Transverse colon (tissue), 4 donors: Measurements from ENCODE around the gene EGFR. TPM values are rescaled to one million over a fixed set of nuclear protein-coding genes. Genes with fewer than 3 reads are reported as not detected.

Source experiments
- DNase-seq: peaks from one replicate; pipeline ENCODE4 v3.0.0-alpha.2; 2019
- H3K27ac ChIP-seq, 4 donors: fragments of 200-600 bp; sonication (generic); 2 replicates each; pipeline ENCODE4 v1.5.1; 2016 to 2018; ENCODE audit warnings: inconsistent platforms in 4 of 4
- H3K27me3 ChIP-seq: fragments of 200-600 bp; sonication (generic); 2 replicates; pipeline ENCODE4 v1.5.1; 2017; ENCODE audit warnings: inconsistent platforms
- H3K36me3 ChIP-seq, 4 donors: fragments of 200-600 bp; sonication (generic); 2 replicates each; pipeline ENCODE4 v1.5.1; 2017 to 2019; ENCODE audit warnings: inconsistent platforms in 4 of 4
- H3K4me1 ChIP-seq, 4 donors: fragments of 200-600 bp; sonication (generic); 2 replicates each; pipeline ENCODE4 v1.5.1; 2017 to 2020; ENCODE audit warnings: inconsistent platforms in 4 of 4
- H3K4me3 ChIP-seq, 4 donors: fragments of 200-600 bp; sonication (generic); 1 replicate in 1 of 4; 2 replicates in 3 of 4; pipeline versions ENCODE4 v1.5.1 to v1.6.1; 2017 to 2019; ENCODE audit warnings: inconsistent platforms in 4 of 4
- H3K9me3 ChIP-seq, 2 donors: fragments of 200-600 bp; sonication (generic); 2 replicates each; pipeline ENCODE4 v1.5.1; 2017 to 2019; ENCODE audit warnings: inconsistent platforms in 2 of 2
- EP300 ChIP-seq: sonication (generic); formaldehyde crosslinking; IDR thresholded peaks from one replicate; pipeline ENCODE4 v1.6.1; 2017; ENCODE audit warnings: antibody characterized with exemption, low read depth
- POLR2A ChIP-seq: fragments of 450-650 bp; IDR thresholded peaks from one replicate; pipeline ENCODE4 v1.6.1; 2016; ENCODE audit warnings: antibody characterized with exemption, mild to moderate bottlenecking, moderate library complexity
- POLR2AphosphoS5 ChIP-seq, 3 donors: sonication (generic); formaldehyde crosslinking; IDR thresholded peaks; one replicate each; pipeline ENCODE4 v1.6.1; 2016; ENCODE audit warnings: antibody characterized with exemption in 3 of 3
- WGBS, 2 donors: methylation state at CpG; one replicate each; pipeline ENCODE4 v1.1.5; 2018; ENCODE audit warnings: low coverage in 1 of 2; 5-methylcytosine and 5-hydroxymethylcytosine counted together
- in situ Hi-C, 4 donors: fragments of 200-750 bp; cut with MboI; loops; one replicate each; pipeline versions ENCODE4 v1.15.0 to v1.15.1; 2017; ENCODE audit warnings: low sequenced_read_pairs in 3 of 4, low pct_ligation_motif_present in 1 of 4, low pct_unique_long_range_greater_than_20kb in 1 of 4
- intact Hi-C: fragments of 100-400 bp; cut with DNase I; formaldehyde crosslinking; loops from one replicate; pipeline ENCODE4 v1.15.1; 2023; ENCODE audit warnings: low total_unique reads
- total RNA-seq, 4 donors: library from RNA; depleted of rRNA; stranded (reverse); fragments of >200 nt; gene quantifications; one replicate each; pipeline ENCODE4 v1.1.0, GENCODE V29; 2016
- TF ChIP-seq, protein P1 (sequence below), 5 experiments: fragments of 200-600 bp in 3 of 5; fragments of 450-650 bp in 2 of 5; sonication (generic) in 3 of 5; IDR thresholded peaks; 1 replicate in 2 of 5; 2 replicates in 3 of 5; pipeline ENCODE4 v1.5.1; 2016 to 2017; ENCODE audit warnings: antibody characterized with exemption in 5 of 5, inconsistent platforms in 3 of 5, mild to moderate bottlenecking in 2 of 5, moderate library complexity in 1 of 5

EGFR gene
- total RNA-seq, 4 donors from 2014 or later = 40.0 to 85.7 (median 72.9) TPM

DNA sequence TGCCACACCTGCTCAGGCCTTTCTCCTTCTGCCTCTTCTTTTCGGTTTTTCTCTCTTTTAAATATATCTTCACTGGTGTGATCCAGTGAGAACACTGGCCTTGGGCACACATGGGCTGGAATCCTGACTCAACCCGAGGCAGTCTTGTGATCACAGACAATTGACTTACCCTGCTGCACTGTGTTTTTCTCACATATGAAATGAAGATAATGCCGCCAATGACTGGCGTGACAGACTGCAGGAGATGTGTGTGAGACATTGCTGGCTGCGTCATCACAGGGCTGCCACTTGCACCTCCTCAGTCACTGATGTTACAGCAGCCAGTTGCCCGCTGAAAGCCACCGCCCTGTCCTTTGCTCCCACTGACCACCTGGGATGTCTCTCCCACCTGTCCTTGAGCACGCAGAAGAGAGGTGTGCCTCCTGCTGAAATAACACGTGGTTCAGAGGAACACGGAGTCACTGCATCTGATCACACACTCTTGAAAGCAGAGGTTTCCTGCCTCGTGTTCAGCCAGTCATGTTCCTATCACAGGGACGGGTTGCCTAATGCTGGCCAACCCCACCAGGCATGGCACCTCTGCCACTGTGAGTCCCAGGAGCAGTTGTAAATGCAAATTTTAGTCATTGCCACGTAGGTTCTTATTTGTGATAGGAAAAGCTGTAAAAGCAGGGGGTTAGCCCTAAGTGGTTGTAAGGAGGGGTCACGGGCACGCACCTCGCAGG, 221.8 kb downstream of the EGFR start:
- H3K4me1 ChIP-seq = no peaks in the 10 kb centered on the region
- TF ChIP-seq, protein P1, sequence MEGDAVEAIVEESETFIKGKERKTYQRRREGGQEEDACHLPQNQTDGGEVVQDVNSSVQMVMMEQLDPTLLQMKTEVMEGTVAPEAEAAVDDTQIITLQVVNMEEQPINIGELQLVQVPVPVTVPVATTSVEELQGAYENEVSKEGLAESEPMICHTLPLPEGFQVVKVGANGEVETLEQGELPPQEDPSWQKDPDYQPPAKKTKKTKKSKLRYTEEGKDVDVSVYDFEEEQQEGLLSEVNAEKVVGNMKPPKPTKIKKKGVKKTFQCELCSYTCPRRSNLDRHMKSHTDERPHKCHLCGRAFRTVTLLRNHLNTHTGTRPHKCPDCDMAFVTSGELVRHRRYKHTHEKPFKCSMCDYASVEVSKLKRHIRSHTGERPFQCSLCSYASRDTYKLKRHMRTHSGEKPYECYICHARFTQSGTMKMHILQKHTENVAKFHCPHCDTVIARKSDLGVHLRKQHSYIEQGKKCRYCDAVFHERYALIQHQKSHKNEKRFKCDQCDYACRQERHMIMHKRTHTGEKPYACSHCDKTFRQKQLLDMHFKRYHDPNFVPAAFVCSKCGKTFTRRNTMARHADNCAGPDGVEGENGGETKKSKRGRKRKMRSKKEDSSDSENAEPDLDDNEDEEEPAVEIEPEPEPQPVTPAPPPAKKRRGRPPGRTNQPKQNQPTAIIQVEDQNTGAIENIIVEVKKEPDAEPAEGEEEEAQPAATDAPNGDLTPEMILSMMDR (IDR thresholded peaks at IDR 0.05) = no peak
- TF ChIP-seq POLR2AphosphoS5 (IDR thresholded peaks at IDR 0.05) (no peak), POLR2A (no peak), EP300 (no peak)
- H3K9me3 ChIP-seq = no peaks in the 10 kb centered on the region
- intact Hi-C loops (no loop called here), in situ Hi-C loops (no loop called here)
- H3K36me3 ChIP-seq = no peaks in the 10 kb centered on the region
- H3K27ac ChIP-seq = no peak overlapping the region
- 80 to 85% methylated on average over 5 to 16 of the region's 16 CpGs for WGBS, 2 donors
- H3K4me3 ChIP-seq = no peak overlapping the region
- no peaks in the 10 kb centered on the region for H3K27me3 ChIP-seq
- no peak for DNase-seq

DNA sequence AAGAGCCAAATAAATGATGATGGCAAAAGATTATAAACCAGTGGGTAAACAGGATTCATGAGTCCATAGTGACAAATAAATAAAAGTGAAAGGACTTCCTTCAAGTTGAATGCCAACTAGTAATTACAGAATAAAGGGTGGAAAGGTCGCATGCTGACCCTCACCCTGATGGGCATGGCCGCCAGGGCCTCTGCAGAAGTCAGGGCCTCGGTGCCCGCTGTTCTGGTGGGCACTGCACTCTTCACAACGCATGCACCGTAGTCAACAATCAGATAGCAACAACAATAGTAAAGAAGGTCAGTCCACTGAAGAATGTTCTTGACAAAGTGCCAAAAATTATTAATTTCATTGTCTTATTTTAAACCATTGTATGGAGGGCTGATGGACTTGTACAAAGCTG, 223.1 kb downstream of the EGFR start:
- Histone ChIP-seq H3K27ac (no peak overlapping the region), H3K9me3 (no peaks in the 10 kb centered on the region), H3K4me1 (no peaks in the 10 kb centered on the region), H3K27me3 (no peaks in the 10 kb centered on the region), H3K36me3 (no peaks in the 10 kb centered on the region), H3K4me3 (no peak overlapping the region)
- DNase-seq = no peak
- TF ChIP-seq EP300 = no peak
- no peak for TF ChIP-seq POLR2A
- TF ChIP-seq, protein P1 (IDR thresholded peaks at IDR 0.05) = no peak
- whole genome bisulfite sequencing, 2 donors = 87 to 100% methylated on average over 1 to 6 of the region's 6 CpGs
- intact Hi-C loops (no loop called here), in situ Hi-C loops (no loop called here)

DNA sequence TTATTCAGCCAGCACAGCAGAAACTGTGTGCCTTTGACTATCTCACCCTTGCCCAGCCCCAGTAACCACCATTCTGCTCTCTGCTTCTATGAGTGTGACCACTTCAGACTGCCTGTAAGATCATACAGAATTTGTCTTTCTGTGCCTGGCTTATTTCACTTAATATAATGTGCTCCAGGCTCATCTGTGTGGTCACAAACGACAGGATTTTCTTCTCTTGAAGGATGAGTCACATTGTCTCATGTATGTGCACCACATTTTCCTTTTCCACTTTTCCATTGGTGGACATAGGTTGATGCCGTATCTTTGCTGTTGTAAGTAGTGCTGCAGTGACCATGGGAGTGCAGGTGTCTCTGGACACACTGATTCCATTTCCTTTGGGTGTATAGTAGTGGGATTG, 223.8 kb downstream of the EGFR start:
- in situ Hi-C loops = no loop called here
- H3K4me3 ChIP-seq = no peak overlapping the region
- WGBS, 2 donors = 71 to 80% methylated on average over 1 to 2 of the region's 2 CpGs
- H3K27me3 ChIP-seq = no peaks in the 10 kb centered on the region
- no peak overlapping the region for H3K27ac ChIP-seq
- no peaks in the 10 kb centered on the region for H3K36me3 ChIP-seq
- H3K4me1 ChIP-seq = no peaks in the 10 kb centered on the region
- no peak for DNase-seq
- intact Hi-C loops = no loop called here
- H3K9me3 ChIP-seq = no peaks in the 10 kb centered on the region
- TF ChIP-seq EP300 = no peak
- no peak for TF ChIP-seq POLR2A
- TF ChIP-seq, protein P1 (IDR thresholded peaks at IDR 0.05) = no peak
- TF ChIP-seq POLR2AphosphoS5 (IDR thresholded peaks at IDR 0.05) = no peak

DNA sequence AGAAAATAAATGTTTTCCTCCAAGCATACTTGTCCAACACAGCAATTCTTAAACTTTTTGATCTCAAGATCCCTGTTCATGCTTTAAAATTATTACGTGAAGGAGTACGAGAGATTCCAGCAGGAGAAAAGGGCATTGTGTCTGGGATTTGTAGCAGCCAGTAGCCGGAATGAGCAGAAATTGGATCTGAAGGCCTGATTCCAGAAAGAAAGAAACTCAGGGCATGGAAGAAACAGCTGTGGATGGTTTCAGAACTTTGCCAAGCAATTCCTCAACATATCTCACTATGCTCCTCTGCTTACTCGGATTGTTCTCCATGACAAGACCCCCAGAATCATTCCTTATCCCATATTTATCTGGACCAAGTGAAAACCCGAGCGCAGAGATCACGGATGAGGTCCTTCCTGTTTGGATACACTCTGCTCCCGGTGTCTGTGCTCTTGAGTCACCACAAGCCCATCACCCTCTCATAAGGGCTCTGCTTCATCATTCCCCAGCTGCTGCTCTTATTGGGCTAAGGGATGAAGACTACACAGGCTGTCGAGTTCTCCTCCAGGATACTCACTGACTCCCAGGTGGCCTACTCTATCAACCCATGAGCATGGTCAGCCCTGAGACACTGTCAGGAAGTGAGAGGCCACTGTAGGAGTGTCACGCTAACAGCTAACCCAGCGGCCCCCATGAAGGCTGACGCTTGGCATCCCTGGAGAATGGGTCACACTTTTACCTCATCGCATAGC, 225.4 kb downstream of the EGFR start:
- no peaks in the 10 kb centered on the region for H3K27me3 ChIP-seq
- DNase-seq = no peak
- H3K4me1 ChIP-seq = no peaks in the 10 kb centered on the region
- intact Hi-C loops (no loop called here), in situ Hi-C loops (no loop called here)
- H3K9me3 ChIP-seq = no peaks in the 10 kb centered on the region
- no peak overlapping the region for H3K4me3 ChIP-seq
- H3K27ac ChIP-seq = no peak overlapping the region
- TF ChIP-seq, protein P1 (IDR thresholded peaks at IDR 0.05) = no peak
- no peak for TF ChIP-seq POLR2AphosphoS5 (IDR thresholded peaks at IDR 0.05)
- TF ChIP-seq POLR2A = no peak
- TF ChIP-seq EP300 = no peak
- 89 to 95% methylated on average over 4 to 13 of the region's 13 CpGs for WGBS, 2 donors
- no peaks in the 10 kb centered on the region for H3K36me3 ChIP-seq
